LNCAP (cell line): ENCODE data around the gene BMPR2.

ENCODE experiments used
- TF ChIP-seq, protein P1 (sequence below): fragments of 450-650 bp; IDR thresholded peaks from 2 replicates; pipeline ENCODE4 v1.5.1; 2017; ENCODE audit warnings: mild to moderate bottlenecking

BMPR2 gene

DNA sequence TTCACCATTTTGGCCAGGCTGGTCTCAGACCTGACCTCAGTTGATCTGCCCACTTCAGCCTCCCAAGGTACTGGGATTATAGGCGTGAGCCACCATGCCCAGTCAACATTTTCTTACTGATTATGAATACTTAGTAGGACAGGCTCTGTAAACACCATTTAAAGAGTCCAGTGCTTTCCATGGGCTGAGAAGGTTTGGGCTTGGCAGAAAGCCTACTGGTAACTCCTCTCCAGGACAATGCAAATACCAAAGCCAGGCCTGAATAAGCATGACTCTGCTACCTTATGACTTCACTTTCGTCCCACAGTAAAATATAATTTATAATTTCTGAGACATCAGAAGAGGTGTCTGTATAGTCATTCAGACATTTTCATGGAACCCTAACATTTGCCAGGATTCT, 198.4 kb downstream of the BMPR2 start:
- TF ChIP-seq, protein P1, sequence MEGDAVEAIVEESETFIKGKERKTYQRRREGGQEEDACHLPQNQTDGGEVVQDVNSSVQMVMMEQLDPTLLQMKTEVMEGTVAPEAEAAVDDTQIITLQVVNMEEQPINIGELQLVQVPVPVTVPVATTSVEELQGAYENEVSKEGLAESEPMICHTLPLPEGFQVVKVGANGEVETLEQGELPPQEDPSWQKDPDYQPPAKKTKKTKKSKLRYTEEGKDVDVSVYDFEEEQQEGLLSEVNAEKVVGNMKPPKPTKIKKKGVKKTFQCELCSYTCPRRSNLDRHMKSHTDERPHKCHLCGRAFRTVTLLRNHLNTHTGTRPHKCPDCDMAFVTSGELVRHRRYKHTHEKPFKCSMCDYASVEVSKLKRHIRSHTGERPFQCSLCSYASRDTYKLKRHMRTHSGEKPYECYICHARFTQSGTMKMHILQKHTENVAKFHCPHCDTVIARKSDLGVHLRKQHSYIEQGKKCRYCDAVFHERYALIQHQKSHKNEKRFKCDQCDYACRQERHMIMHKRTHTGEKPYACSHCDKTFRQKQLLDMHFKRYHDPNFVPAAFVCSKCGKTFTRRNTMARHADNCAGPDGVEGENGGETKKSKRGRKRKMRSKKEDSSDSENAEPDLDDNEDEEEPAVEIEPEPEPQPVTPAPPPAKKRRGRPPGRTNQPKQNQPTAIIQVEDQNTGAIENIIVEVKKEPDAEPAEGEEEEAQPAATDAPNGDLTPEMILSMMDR, result no peak

DNA sequence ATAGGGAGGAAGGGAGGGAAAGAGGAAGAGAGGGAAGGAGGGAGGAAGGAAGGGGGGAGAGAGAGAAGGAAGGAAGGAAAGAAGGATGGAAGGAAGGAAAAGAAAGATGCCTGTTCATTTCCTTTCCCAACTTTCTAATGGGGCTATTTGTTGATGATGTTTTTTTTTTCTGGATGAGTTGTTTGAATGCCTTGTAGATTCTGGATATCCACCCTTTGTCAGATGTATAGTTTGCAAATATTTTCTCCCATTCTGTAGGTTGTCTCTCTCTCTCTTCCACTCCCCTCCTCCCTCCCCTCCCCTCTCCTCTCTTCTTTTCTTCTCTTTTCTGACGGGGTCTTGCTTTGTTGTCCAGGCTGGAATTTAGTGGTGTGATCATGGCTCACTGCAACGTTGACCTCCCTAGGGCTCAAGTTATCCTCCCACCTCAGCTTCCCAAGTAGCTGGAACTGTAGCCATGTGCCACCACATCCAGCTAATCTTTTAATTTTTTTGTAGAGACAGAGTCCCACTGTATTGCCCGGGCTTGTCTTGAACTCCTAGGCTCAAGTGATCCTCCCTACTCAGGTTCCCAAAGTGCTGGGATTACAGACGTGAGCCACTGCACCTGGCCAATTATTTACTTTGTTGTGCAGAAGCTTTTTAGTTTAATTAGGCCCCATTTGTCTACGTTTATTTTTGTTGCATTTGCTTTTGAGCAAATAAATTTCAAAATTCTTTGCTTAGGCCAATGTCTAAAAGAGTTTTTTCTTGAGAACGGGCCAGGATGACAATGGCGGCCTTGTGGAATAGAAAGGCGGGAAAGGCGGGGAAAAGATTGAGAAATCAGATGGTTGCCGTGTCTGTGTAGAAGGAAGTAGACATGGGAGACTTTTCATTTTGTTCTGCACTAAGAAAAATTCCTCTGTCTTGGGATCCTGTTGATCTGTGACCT, 201.4 kb downstream of the BMPR2 start:
- TF ChIP-seq, protein P1, result no peak

DNA sequence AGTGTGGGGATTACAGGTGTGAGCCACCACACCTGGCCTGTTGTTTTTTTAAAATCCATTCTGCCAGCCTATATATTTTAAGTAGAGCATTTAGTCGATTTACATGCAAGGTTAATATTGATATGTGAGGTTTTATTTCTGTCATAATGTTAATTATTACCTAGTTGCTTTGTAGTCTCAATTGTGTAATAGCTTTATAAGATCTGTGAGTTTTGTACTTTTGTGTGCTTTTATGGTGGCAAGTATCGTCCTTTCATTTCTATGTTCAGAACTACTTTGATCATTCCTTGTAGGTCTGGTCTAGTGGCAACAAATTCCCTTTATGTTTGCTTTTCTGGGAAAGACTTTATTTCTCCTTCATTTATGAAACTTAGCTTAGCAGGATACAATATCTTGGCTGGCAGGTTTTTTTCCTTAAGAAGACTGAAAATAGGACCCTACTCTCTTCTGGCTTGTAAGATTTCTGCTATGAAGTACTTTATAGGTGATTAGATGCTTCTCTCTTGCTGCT, 207.6 kb downstream of the BMPR2 start:
- TF ChIP-seq, protein P1, result no peak

DNA sequence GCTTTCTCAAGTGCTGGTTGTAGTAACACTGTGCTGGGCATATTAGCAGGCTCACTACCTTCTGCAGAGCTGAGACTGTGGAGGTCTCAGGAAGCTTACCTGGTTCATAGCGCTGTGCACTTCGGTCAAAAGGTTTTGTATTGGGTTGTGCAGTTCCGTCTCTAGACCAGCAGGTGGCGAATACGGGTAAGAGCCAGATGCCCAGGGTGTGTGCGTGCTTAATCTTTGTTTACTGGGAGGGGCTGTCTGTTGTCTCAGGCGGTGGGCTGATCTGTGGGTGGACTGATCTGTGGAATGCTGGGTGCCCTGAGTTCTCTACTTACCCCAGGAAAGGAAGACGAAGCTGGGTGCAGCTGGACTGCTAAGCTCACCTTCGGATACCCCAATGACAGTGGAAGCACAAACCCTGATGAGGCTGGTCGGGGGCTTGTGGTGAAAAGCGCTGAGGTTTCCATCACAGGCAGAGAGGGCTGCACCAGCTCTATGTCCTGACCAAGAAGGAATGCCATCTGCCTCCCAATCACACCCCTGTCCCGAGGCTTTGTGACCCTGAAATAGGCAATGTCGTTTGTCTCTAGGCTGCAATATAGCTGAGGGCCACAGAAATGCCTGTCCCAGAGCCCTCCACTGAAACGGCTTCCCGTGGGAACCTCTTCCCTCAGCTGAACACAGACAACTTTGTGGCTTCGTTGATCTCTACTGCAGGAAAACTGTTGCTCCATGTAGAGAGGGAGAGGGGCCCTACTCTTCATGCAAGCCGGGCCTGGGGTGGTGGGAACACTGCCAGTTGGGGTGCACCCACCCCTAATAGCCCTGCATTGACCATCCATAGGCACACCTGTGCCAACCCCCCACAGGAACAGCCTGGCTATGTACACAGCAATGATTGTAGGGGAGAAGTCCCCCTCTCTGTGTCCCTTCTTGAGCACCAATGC, 212.8 kb downstream of the BMPR2 start:
- TF ChIP-seq, protein P1, result peak; percentile 96

DNA sequence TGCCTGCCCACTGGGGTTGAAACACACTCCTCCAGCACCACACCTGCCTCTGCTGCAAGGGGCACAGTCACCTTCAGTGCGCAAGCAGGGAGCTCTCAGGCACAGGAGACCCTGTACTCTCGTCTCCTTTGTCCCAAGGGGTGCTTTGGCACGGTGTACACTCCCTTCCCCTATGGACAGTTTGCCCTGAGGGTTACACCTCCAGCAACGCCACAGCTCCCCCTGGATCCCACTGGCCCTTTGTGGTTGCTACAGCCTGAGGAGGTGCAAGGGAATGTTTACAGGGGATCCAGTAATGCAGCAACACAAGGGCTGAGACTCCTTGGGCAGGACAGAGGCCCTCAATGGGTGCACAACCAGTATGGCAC, 213.4 kb downstream of the BMPR2 start:
- TF ChIP-seq, protein P1, result no peak

DNA sequence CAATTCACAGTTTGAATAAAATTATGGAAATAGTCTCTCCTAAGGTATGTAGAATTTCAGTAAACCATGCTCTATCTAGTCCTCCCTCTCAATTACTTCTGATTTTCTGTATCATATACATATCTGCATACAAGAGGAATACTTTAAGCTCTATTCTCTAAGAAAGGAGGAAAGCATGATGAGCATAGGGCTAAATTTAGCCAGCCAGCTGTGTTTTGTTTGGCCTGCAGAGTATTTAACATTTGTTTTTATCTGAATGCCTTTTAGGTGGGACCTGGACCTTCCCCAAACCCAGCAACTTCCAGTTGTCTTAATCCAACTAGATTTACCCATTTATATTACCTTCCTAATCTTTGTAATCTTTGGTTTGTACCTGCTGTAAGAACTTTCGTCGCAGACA, 216.4 kb downstream of the BMPR2 start:
- TF ChIP-seq, protein P1, result no peak

DNA sequence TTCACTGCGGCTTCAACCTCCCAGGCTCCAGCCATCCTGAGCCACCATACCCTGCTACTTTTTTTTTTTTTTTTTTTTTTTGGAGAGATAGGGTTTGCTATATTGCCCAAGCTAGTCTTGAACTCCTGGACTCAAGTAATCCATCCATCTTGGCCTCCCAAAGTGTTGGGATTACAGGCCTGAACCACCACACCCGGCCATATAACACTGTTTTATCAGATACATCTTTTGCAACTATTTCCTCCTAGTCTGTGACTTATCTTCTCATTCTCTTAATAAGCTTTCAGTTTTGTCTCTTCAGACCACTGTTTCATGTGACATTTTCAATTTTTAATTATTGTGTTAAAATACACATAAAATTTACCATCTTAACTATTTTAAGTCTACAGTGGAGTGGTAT, 223.0 kb downstream of the BMPR2 start:
- TF ChIP-seq, protein P1, result no peak
